ENCODE data around the gene RGS3. TPM values are rescaled to one million over a fixed set of nuclear protein-coding genes. Genes with fewer than 3 reads are reported as not detected.
A peak's percentile ranks its signal among the peaks of the same experiment; 100 is the strongest.
"Not testable (repeated sequence)": the region's sequence is repeated elsewhere in the genome, so short reads cannot be mapped to it uniquely, and the experiment has no call there.

Gene RGS3
- polyA plus RNA-seq (2013, experiment 1 of 2; ENCODE audit: insufficient read length): 32.8 TPM
- 36.2 TPM for polyA plus RNA-seq (2013, experiment 2 of 2; ENCODE audit: insufficient read length)

GRCh38 chr9:113463418-113464285 is at the start of gene RGS3:
RGS3 (plus strand) TSS chr9:113463727; CDS start chr9:113463803, 76 bp downstream.
- DNase-seq: no peak

- no peak for DNase-seq
Measured at GRCh38 chr9:113416149-113416721, 47.3 kb upstream of the RGS3 start.

GRCh38 chr9:113417370-113417769 is 46.2 kb upstream of the RGS3 start:
- no peak for DNase-seq

GRCh38 chr9:113421726-113422125 is 41.8 kb upstream of the RGS3 start:
- no peak for DNase-seq

- no peak for DNase-seq
Measured at GRCh38 chr9:113425072-113425471, 38.5 kb upstream of the RGS3 start.

- DNase-seq: no peak
Measured at GRCh38 chr9:113426701-113427100, 36.8 kb upstream of the RGS3 start.

GRCh38 chr9:113427629-113428028 is 35.9 kb upstream of the RGS3 start:
- DNase-seq: no peak

GRCh38 chr9:113428062-113428615 is 35.4 kb upstream of the RGS3 start:
- no peak for DNase-seq

- no peak for DNase-seq
Measured at GRCh38 chr9:113431191-113431590, 32.3 kb upstream of the RGS3 start.

GRCh38 chr9:113436728-113437515 is 26.6 kb upstream of the RGS3 start:
- no peak for DNase-seq

GRCh38 chr9:113437716-113438115 is 25.8 kb upstream of the RGS3 start:
- not testable (repeated sequence) for DNase-seq

GRCh38 chr9:113444736-113445135 is 18.8 kb upstream of the RGS3 start:
- DNase-seq: no peak

- peak; percentile 50 for DNase-seq
Measured at GRCh38 chr9:113446323-113446740, 17.2 kb upstream of the RGS3 start.

- DNase-seq: no peak
Measured at GRCh38 chr9:113449376-113449775, 14.2 kb upstream of the RGS3 start.

- DNase-seq: no peak
Measured at GRCh38 chr9:113452113-113452605, 11.4 kb upstream of the RGS3 start.

GRCh38 chr9:113454914-113455761 is 8.4 kb upstream of the RGS3 start:
- peak; percentile 86 for DNase-seq

GRCh38 chr9:113456235-113456634 is 7.3 kb upstream of the RGS3 start:
- peak; percentile 24 for DNase-seq

GRCh38 chr9:113461285-113461684 is 2.2 kb upstream of the RGS3 start:
- DNase-seq: no peak

- DNase-seq: no peak
Measured at GRCh38 chr9:113461943-113462342, 1.6 kb upstream of the RGS3 start.

- no peak for DNase-seq
Measured at GRCh38 chr9:113462781-113463286, 693 bp upstream of the RGS3 start.

GRCh38 chr9:113464286-113464660 is 746 bp downstream of the RGS3 start:
- DNase-seq: no peak
